Mesodermal cell (in vitro differentiated cells): ENCODE measurements around the gene GAA.

Experiments used
- H3K27ac ChIP-seq: 2 replicates; pipeline ENCODE4 v1.7.0; 2013; ENCODE audit warnings: mild to moderate bottlenecking, low read depth, low read length, moderate library complexity; ENCODE audit not compliant: severe bottlenecking
- H3K36me3 ChIP-seq: 2 replicates; pipeline ENCODE4 v1.7.1; 2013; ENCODE audit warnings: mild to moderate bottlenecking, low read length, moderate library complexity; ENCODE audit not compliant: control insufficient read depth, insufficient read depth
- H3K4me1 ChIP-seq: one replicate; pipeline ENCODE4 v1.7.1; 2013; ENCODE audit warnings: mild to moderate bottlenecking, low read length; ENCODE audit not compliant: insufficient read depth, control insufficient read depth, poor library complexity, severe bottlenecking
- H3K4me3 ChIP-seq: 2 replicates; pipeline ENCODE4 v1.7.0; 2013; ENCODE audit warnings: low read length, control low read depth, mild to moderate bottlenecking; ENCODE audit not compliant: insufficient read depth, poor library complexity, severe bottlenecking; ENCODE audit errors: extremely low read depth
- H3K9me3 ChIP-seq: 2 replicates; pipeline ENCODE4 v1.7.1; 2013; ENCODE audit warnings: mild to moderate bottlenecking, low read length, moderate library complexity; ENCODE audit not compliant: control insufficient read depth
- WGBS, 2 experiments: methylation state at CpG; one replicate each; pipeline ENCODE4 v1.1.5; 2013; ENCODE audit warnings: missing lambda C conversion rate in 2 of 2; ENCODE audit not compliant: insufficient coverage in 2 of 2; 5-methylcytosine and 5-hydroxymethylcytosine counted together

Gene GAA

DNA sequence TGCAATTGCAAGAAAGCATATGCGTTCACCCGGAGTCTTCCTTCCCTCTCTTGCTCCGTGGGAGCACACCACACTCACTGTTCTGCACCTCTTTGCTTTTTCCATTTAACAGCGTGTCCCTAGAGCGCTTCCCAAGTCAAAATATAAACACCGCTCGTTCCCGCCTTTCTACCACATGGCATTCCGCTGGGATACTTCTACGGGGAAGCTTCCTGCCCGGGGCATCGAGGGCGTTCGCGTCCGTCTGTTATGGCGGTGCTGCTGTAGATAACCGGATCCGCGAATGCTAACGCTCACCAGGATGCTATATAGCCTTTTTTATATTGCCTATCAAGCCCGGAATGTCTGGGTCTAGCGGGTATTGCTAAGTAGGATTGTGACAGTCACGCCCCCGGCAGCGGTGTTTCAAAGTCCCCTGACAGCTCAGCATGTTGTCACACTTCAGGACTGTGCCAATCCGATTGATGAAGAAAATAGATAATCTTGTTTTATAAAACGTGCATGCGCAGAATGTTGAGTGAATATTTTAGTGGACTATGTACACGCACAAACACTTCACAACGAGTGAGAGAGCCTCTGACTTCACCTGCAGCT is 33.9 kb upstream of the GAA start:
- Histone ChIP-seq H3K36me3 (no peaks in the 10 kb centered on the region), H3K4me1 (peaks cover 14% of the 10 kb centered on the region), H3K27ac (no peak overlapping the region), H3K4me3 (no peak overlapping the region), H3K9me3 (no peaks in the 10 kb centered on the region)
- 95 to 96% methylated on average over 31 of the region's 31 CpGs for WGBS, 2 experiments

DNA sequence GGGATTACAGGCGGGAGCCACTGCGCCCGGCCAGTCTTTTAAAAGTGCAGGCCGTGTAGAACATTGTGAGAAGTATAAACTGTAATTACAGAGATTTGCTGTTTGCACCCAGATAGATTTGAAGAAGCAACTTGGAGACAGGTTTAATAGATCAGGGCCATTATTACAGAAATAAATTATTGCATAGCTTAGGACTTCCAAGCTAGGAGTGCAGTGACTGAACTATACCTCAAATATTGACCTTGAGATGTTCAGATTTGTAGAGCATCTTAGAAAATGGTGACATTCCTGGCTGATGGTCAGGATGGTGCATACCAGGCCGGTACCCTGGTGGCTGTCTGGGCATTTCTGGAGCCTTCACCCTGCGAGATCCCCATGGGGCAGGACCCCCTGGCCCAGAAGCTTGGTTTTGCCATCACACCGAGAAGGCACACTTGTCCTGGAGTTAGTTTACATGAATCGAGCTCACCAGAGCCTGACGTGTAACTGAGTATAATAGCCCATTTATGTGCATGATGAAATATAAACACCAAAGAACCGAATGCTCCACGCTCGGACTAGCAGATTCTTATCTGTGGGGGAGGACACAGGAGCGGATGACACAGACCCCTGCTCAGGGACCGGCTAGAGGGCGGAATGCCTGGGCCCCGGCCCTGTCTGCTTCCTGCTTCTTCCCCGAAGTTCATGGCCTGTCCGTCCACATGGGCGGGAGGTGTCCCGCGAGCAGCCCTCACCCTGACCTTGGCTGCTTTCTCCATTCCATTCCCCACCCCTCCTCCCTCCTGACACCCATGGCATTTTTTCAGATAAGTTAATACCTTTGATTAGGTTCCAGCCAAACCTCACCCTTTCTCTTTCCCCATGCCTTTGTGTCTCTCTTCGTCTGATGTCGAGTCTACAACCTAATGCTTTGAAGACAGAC is 32.8 kb upstream of the GAA start:
- Histone ChIP-seq H3K27ac (no peak overlapping the region), H3K4me3 (no peak overlapping the region), H3K4me1 (peaks cover 14% of the 10 kb centered on the region), H3K9me3 (no peaks in the 10 kb centered on the region), H3K36me3 (no peaks in the 10 kb centered on the region)
- 89 to 91% methylated on average over 15 to 22 of the region's 23 CpGs for WGBS, 2 experiments

DNA sequence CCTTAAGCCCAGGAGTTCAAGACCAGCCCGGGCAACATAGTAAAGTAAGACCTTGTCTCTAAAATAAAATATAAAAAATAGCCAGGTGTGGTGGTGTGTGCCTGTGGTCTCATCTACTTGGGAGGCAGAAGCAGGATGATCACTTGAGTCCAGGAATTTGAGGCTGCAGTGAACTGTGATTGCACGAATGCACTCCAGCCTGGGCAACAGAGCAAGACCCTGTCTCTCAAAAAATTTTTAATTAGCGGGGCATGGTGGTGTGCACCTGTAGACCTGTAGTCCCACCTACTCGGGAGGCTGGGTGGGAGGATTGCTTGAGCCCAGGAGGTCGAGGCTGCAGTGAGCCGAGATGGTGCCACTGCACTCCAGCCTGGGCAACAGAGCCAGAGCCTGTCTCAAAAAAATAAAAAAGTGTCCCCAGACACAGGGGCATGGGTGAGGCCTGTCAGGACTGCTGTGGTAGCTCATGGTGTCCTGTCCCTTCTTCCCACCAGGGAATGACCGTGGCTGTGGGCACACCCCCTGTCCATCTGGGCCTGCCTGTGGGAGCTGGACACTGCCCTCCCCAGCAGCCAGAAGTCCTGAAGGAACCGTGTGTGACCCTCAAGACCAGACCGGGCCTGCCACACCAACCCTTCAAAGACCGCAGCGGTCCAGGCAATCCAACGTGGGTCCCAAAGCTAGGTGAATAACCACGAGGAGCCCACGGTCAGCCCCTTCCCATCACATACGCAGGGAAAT is 30.8 kb upstream of the GAA start:
- H3K9me3 ChIP-seq, result no peaks in the 10 kb centered on the region
- no peak overlapping the region for H3K4me3 ChIP-seq
- WGBS, 2 experiments, result 91 to 95% methylated on average over 14 of the region's 15 CpGs
- peaks cover 9% of the 10 kb centered on the region for H3K4me1 ChIP-seq
- no peak overlapping the region for H3K27ac ChIP-seq
- H3K36me3 ChIP-seq, result no peaks in the 10 kb centered on the region

DNA sequence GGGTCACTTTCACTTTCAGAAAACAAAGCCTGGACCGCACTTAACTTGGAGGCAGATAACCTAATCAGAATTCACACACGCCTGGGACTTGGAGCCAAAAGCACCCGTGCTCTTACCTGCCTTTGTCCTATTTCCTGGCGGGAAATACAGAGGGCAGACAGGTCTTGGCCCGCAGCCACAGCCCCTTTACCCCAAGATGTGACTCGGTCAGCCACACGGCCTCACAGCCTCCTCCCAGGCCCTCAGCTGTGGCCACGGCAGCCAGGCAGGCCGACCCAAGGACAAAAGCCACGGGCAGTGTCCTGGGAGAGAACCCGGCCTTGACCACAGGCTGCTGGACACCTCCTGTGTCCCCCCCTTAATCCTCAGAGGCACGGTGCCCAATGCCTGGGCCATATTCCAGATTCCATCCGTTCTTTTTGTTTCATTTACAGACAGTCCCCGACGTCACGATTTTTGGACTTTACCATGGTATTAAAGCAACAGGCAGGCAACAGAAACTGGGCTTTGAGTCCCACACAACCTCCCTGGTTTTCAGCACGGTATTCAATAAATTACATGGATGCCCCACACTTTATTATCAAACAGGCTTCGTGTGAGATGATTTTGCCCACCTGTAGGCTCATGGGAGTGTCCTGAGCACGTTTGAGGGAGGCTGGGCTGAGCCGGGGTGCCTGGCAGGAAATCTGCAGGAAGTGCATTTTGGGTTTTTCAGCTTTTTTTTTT is 30.1 kb upstream of the GAA start:
- WGBS, 2 experiments, result 88 to 91% methylated on average over 17 to 19 of the region's 20 CpGs
- no peaks in the 10 kb centered on the region for H3K9me3 ChIP-seq
- no peak overlapping the region for H3K27ac ChIP-seq
- peaks cover 9% of the 10 kb centered on the region for H3K4me1 ChIP-seq
- H3K36me3 ChIP-seq, result no peaks in the 10 kb centered on the region
- H3K4me3 ChIP-seq, result no peak overlapping the region

- H3K36me3 ChIP-seq, result no peaks in the 10 kb centered on the region
- no peaks in the 10 kb centered on the region for H3K9me3 ChIP-seq
- H3K4me1 ChIP-seq, result peaks cover 9% of the 10 kb centered on the region
- 98 to 100% methylated on average over 4 to 5 of the region's 6 CpGs for WGBS, 2 experiments
- no peak overlapping the region for H3K4me3 ChIP-seq
- no peak overlapping the region for H3K27ac ChIP-seq
Measured at GRCh38 chr17:80072410-80072809, 29.0 kb upstream of the GAA start.

DNA sequence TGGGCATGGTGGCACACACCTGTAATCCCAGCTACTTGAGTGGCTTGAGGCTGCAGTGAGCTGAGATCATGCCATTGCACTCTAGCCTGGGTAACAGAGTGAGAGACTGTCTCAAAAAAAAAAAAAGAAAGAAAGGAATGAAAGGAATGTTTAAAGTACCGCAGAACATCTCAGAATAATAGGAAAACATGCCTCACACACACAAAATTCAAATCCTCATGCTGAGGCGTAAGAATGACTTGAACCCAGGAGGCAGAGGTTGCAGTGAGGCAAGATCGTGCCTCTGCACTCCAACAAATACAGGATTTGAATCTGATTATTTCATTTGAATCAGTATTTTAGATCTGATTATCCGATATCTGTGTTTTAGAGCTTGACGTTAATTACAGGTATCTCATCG is 21.3 kb upstream of the GAA start:
- no peak overlapping the region for H3K4me3 ChIP-seq
- H3K4me1 ChIP-seq, result no peaks in the 10 kb centered on the region
- H3K36me3 ChIP-seq, result no peaks in the 10 kb centered on the region
- H3K9me3 ChIP-seq, result no peaks in the 10 kb centered on the region
- WGBS, 2 experiments, result 91 to 92% methylated on average over 3 of the region's 6 CpGs
- no peak overlapping the region for H3K27ac ChIP-seq

DNA sequence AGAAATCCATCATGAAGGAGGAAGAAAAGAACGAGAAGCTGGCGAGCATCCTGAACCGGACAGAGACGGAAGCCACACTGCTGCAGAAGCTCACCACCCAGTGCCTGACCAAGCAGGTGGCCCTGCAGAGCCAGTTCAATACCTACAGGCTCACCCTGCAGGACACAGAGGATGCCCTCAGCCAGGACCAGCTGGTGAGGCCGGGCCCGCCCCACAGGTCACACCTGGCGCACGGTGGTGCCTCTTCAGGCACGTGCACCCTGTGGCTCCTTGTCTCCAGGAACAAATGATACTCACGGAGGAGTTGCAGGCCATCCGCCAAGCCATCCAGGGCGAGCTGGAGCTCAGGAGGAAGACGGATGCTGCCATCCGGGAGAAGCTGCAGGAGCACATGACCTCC is 19.8 kb upstream of the GAA start:
- no peaks in the 10 kb centered on the region for H3K4me1 ChIP-seq
- H3K27ac ChIP-seq, result no peak overlapping the region
- 90 to 91% methylated on average over 9 to 12 of the region's 14 CpGs for WGBS, 2 experiments

DNA sequence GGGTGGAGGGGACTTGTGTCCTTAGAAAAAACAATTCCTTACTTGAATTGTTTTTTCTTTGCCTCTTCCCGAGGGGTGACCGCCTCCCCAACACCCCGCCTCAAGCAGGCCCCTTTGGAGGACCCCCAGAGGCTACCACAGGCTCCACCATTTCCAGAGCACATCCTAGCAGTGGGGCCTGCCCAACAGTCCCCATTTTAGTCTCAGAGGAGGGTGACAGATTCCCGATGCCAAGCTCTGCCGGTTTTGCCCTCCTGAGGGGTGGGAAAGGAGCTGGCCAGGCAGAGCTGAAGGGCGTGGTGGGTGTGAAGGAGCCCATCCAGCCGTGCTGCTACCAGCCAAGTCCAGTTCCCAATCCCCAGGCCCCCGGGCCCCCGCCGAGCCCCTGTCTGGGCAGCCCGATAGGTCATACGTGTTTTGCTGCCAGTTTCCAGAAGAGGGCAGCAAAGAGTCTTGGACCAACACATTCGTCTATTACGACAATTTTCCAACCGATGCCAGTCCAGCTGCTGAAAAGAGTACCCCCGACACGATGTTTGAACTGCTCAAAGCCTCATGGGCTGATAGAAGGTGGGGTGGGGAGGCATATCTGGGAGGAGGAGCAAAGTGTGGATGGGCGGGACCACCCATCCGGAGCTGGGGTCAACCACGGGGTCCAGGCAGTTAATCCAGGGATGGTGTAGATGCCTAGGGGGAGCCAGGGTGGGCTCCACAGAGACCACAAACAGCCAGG is 18.8 kb upstream of the GAA start:
- H3K27ac ChIP-seq, result no peak overlapping the region
- no peaks in the 10 kb centered on the region for H3K36me3 ChIP-seq
- 38 to 43% methylated on average over 13 to 14 of the region's 20 CpGs for WGBS, 2 experiments
- no peak overlapping the region for H3K4me3 ChIP-seq
- no peaks in the 10 kb centered on the region for H3K9me3 ChIP-seq
- no peaks in the 10 kb centered on the region for H3K4me1 ChIP-seq

More for the DNA sequence above, 19.8 kb upstream of the GAA start:
- Histone ChIP-seq H3K4me3 (no peak overlapping the region), H3K36me3 (no peaks in the 10 kb centered on the region), H3K9me3 (no peaks in the 10 kb centered on the region)

DNA sequence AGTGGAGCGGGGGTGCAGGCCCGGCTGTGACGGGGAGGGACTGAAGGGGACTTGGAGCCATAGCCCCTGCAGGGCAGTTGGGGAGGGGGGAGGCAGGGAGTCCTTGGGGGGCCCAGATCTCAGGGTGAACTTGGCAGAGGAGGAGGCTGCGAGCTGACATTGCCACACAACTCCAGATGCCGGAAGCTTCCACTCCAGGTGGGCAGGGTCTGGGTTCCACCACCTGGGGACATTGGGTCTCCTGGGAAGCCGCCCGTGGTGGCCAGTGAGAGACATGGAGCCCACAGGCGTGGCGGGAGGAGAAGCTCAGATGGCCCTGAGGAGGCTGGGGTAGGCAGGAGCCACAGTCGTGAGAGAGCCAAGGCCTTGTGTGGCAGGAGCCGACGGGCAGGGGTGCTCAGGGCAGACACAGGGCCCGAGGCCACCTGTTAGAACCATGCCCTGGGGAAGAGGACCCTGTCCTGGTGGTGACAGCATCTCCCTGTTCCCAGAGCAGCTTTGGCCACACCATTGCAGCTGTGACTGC is 18.2 kb upstream of the GAA start:
- no peaks in the 10 kb centered on the region for H3K36me3 ChIP-seq
- no peak overlapping the region for H3K27ac ChIP-seq
- no peaks in the 10 kb centered on the region for H3K9me3 ChIP-seq
- H3K4me3 ChIP-seq, result no peak overlapping the region
- H3K4me1 ChIP-seq, result no peaks in the 10 kb centered on the region
- 92% methylated on average over 10 of the region's 13 CpGs for WGBS, 2 experiments

DNA sequence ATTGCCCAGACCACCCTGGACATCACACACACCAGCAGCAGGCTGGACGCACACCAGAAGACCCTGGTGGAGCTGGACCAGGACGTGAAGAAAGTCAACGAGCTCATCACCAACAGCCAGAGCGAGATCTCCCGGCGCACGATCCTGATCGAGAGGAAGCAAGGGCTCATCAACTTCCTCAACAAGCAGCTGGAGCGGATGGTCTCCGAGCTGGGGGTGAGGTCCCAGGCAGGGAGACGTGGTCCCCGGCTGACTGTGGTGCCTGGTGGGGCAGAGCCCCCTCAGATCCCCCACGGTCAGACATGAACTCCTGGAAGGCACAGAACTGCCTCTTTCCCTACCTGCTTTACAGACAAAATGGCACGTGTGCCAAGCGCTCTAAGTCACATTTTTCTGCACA is 16.6 kb upstream of the GAA start:
- Histone ChIP-seq H3K27ac (no peak overlapping the region), H3K36me3 (no peaks in the 10 kb centered on the region), H3K4me3 (no peak overlapping the region), H3K4me1 (no peaks in the 10 kb centered on the region), H3K9me3 (no peaks in the 10 kb centered on the region)
- WGBS, 2 experiments, result 93 to 96% methylated on average over 10 to 15 of the region's 15 CpGs
